AG09309 (cell line): ENCODE data around the gene CYCS.

Experiments
- DNase-seq: peaks from one replicate; pipeline ENCODE4 v3.0.0-alpha.2; 2010; ENCODE audit warnings: low read depth
- H3K4me3 ChIP-seq: 2 replicates; pipeline ENCODE4 v1.5.1; 2011; ENCODE audit warnings: mild to moderate bottlenecking, low read depth, low read length, moderate library complexity; ENCODE audit not compliant: control insufficient read depth
- TF ChIP-seq, protein P1 (sequence below): IDR thresholded peaks from 2 replicates; pipeline ENCODE4 v1.5.1; 2011; ENCODE audit warnings: mild to moderate bottlenecking, low read depth, low read length, inconsistent platforms; ENCODE audit not compliant: insufficient read depth, control insufficient read depth; ENCODE audit errors: missing control alignments

The CYCS gene

DNA sequence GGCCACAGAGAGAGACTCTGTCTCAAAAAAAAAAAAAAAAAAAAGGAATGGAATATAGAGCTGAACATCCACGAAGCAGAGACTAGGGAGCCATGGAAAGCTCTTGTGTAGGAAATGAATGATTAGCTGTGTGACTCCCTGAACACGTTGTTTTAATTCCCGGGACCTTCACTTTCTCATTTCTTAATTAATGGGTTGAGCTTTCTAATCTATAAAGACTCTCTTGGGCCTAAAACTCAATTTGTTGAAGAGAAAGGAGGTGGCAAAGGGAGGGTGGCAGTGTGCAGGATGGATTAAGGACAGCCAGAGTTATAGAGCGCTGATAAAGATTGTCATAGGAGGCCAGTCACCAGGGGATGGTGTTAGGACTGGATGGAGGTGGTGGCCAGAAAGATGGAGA is 48.0 kb downstream of the CYCS start:
- TF ChIP-seq, protein P1, sequence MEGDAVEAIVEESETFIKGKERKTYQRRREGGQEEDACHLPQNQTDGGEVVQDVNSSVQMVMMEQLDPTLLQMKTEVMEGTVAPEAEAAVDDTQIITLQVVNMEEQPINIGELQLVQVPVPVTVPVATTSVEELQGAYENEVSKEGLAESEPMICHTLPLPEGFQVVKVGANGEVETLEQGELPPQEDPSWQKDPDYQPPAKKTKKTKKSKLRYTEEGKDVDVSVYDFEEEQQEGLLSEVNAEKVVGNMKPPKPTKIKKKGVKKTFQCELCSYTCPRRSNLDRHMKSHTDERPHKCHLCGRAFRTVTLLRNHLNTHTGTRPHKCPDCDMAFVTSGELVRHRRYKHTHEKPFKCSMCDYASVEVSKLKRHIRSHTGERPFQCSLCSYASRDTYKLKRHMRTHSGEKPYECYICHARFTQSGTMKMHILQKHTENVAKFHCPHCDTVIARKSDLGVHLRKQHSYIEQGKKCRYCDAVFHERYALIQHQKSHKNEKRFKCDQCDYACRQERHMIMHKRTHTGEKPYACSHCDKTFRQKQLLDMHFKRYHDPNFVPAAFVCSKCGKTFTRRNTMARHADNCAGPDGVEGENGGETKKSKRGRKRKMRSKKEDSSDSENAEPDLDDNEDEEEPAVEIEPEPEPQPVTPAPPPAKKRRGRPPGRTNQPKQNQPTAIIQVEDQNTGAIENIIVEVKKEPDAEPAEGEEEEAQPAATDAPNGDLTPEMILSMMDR = no peak
- no peak for DNase-seq
- no peak overlapping the region for H3K4me3 ChIP-seq

GRCh38 chr7:25075459-25075858 is 49.6 kb downstream of the CYCS start:
- no peak overlapping the region for H3K4me3 ChIP-seq
- DNase-seq = no peak
- TF ChIP-seq, protein P1 = no peak

DNA sequence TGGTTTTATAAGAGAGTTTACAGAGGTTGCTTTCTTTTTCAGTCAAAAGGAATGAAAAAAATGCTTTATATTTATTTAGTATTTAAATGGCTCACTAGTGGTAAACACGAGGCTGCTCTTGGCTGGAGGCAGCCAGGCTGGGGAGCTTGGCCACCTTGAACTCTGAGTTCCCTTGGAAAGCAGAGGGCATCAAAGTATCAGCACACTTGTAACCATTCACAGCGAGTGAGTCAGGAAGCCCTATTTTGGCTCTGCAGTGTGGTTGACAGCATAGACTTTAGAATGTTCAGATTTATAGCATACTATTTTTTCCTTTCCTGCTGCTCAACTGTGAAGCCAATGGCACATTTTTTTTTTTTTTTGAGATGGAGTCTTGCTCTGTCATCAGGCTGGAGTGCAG is 51.6 kb downstream of the CYCS start:
- TF ChIP-seq, protein P1 = no peak
- peak; percentile 34 for DNase-seq
- H3K4me3 ChIP-seq = no peak overlapping the region
